GM12878 (cell line): Measurements from ENCODE around the gene DAAM1. TPM values are rescaled to one million over a fixed set of nuclear protein-coding genes. Genes with fewer than 3 reads are reported as not detected.
A peak's percentile ranks its signal among the peaks of the same experiment; 100 is the strongest.

Experiments used
- ATAC-seq: fragments of 200-7000 bp; cut with Tn5 transposase; 3 replicates; pipeline ENCODE4 v1.9.1; 2020; ENCODE audit warnings: mild to moderate bottlenecking, moderate library complexity
- BruUV-seq: library from RNA; stranded (reverse); fragments of 400-500 nt; replicated peaks from 2 replicates; lab custom pipeline; 2021; lab: Mats Ljungman, UMichigan
- CTCF ChIA-PET: fragments of 300-600 bp; sonication (Branson Sonifier 250); formaldehyde crosslinking; extraction: SDS; loops from one replicate; lab custom pipeline; 2021; ENCODE audit warnings: inconsistent platforms; lab: Yijun Ruan, JAX
- POLR2A ChIA-PET: fragments of 350-600 bp; formaldehyde crosslinking; extraction: SDS; loops from one replicate; lab custom pipeline; 2021; ENCODE audit warnings: inconsistent platforms; lab: Charles Lee
- RAD21 ChIA-PET: fragments of 300-600 bp; sonication (Branson Sonifier 250); formaldehyde crosslinking; loops from one replicate; lab custom pipeline; 2023; ENCODE audit warnings: antibody characterized with exemption; ENCODE audit not compliant: unreplicated experiment; lab: Charles Lee
- SMC1A ChIA-PET: fragments of 300-600 bp; sonication (Branson Sonifier 250); formaldehyde crosslinking; loops from one replicate; lab custom pipeline; 2023; ENCODE audit not compliant: unreplicated experiment, uncharacterized antibody; lab: Charles Lee
- DNase-seq: peaks from one replicate; pipeline ENCODE4 v3.0.0-alpha.2; 2011; ENCODE audit warnings: low read depth, low spot score
- FAIRE-seq: peaks from 3 replicates; lab custom pipeline; 2011; peaks lifted over from hg19 to GRCh38; lab: Jason Lieb, UNC
- H2AFZ ChIP-seq: 2 replicates; pipeline ENCODE4 v1.6.0; 2011; ENCODE audit warnings: low read depth, low read length, control low read depth; ENCODE audit not compliant: control insufficient read depth
- H3K27ac ChIP-seq: 2 replicates; pipeline ENCODE4 v1.5.1; 2011; ENCODE audit warnings: control low read depth; ENCODE audit not compliant: control insufficient read depth, insufficient read depth
- H3K27me3 ChIP-seq, 2 experiments: replicated peaks in 1 of 2; 2 replicates each; pipeline versions ENCODE4 v1.6.0 to v1.6.1; 2011; ENCODE audit warnings: low read length in 1 of 2; ENCODE audit not compliant: control insufficient read depth in 2 of 2, insufficient read depth in 2 of 2
- H3K36me3 ChIP-seq, 2 experiments: 2 replicates each; pipeline ENCODE4 v1.5.1; 2011; ENCODE audit warnings: low read length in 1 of 2; ENCODE audit not compliant: control insufficient read depth in 2 of 2, insufficient read depth in 2 of 2
- H3K4me1 ChIP-seq: 2 replicates; pipeline ENCODE4 v1.6.1; 2011; ENCODE audit warnings: mild to moderate bottlenecking, low read length, moderate library complexity, mixed read lengths; ENCODE audit not compliant: control insufficient read depth, insufficient read depth
- H3K4me2 ChIP-seq: 2 replicates; pipeline ENCODE4 v1.6.0; 2011; ENCODE audit warnings: control low read depth; ENCODE audit not compliant: control insufficient read depth, insufficient read depth
- H3K4me3 ChIP-seq: fragments of 200-600 bp; sonication (generic); 2 replicates; pipeline ENCODE4 v1.5.1; 2016
- H3K79me2 ChIP-seq: 2 replicates; pipeline ENCODE4 v1.6.0; 2011; ENCODE audit warnings: low read length; ENCODE audit not compliant: control insufficient read depth, insufficient read depth
- H3K9ac ChIP-seq: 2 replicates; pipeline ENCODE4 v1.8.0; 2011; ENCODE audit warnings: low read length, control low read depth, mixed read lengths; ENCODE audit not compliant: control insufficient read depth, insufficient read depth
- H3K9me3 ChIP-seq: replicated peaks from 3 replicates; pipeline ENCODE4 v1.5.1; 2011; ENCODE audit warnings: mild to moderate bottlenecking, low read length; ENCODE audit not compliant: control insufficient read depth, insufficient read depth
- H4K20me1 ChIP-seq: 2 replicates; pipeline ENCODE4 v1.6.0; 2011; ENCODE audit not compliant: control insufficient read depth, insufficient read depth
- MLLT1 ChIP-seq: fragments of 450-650 bp; IDR thresholded peaks from 2 replicates; pipeline ENCODE4 v1.6.1; 2016; ENCODE audit warnings: mild to moderate bottlenecking
- NR2C2 ChIP-seq: IDR thresholded peaks from 2 replicates; pipeline ENCODE4 v1.6.1; 2011; ENCODE audit warnings: borderline replicate concordance, low read depth; ENCODE audit not compliant: control insufficient read depth, insufficient read length
- WGBS: methylation state at CpG from one replicate; pipeline ENCODE4 v1.1.6; 2016; ENCODE audit warnings: low lambda C conversion rate; ENCODE audit not compliant: insufficient replicate concordance, insufficient coverage; ENCODE audit errors: missing lambda C conversion rate; 5-methylcytosine and 5-hydroxymethylcytosine counted together
- in situ Hi-C: fragments of 300-500 bp; cut with MboI; formaldehyde crosslinking; loops from 9 replicates; pipeline ENCODE4 v1.14.3; 2018; ENCODE audit warnings: mixed read lengths
- intact Hi-C: fragments of 100-400 bp; cut with micrococcal nuclease; formaldehyde crosslinking; loops from one replicate; pipeline ENCODE4 v1.14.2; 2022; ENCODE audit not compliant: unreplicated experiment
- polyA plus RNA-seq, 11 experiments: library from polyadenylated mRNA; depleted of rRNA in 4 of 11; unstranded in 6 of 11; stranded (reverse) in 5 of 11; fragments of >200 nt; fragmentation: Nextera tagmentation in 4 of 11; fragmentation: Illumina TruSeq in 1 of 11; extraction: Ambion mirVana in 4 of 11; extraction: Trizol in 1 of 11; gene quantifications; 1 replicate in 1 of 11; 2 replicates in 10 of 11; pipeline versions ENCODE4 v1.2.1 to v1.2.3, GENCODE V29; 2011 to 2016; ENCODE audit warnings: inconsistent platforms in 2 of 11, missing spikeins in 2 of 11, low read depth in 1 of 11
- total RNA-seq, 4 experiments: library from RNA; depleted of rRNA in 3 of 4; stranded (reverse); fragments of >200 nt in 3 of 4; fragmentation: Illumina TruSeq in 1 of 4; extraction: Trizol in 1 of 4; gene quantifications; 2 replicates each; pipeline versions ENCODE4 v1.2.1 to v1.2.3, GENCODE V29; 2013 to 2021
- TF ChIP-seq, protein P1 (sequence below), 3 experiments: IDR thresholded peaks in 2 of 3; conservative IDR thresholded peaks in 1 of 3; 2 replicates each; pipeline ENCODE4 v1.5.1; 2011; ENCODE audit warnings: low read depth in 3 of 3, low read length in 3 of 3, mild to moderate bottlenecking in 3 of 3, control low read depth in 2 of 3, moderate library complexity in 2 of 3, inconsistent platforms in 1 of 3, mixed read lengths in 1 of 3; ENCODE audit not compliant: control insufficient read depth in 2 of 3, insufficient read depth in 1 of 3; ENCODE audit errors: extremely low read depth in 1 of 3

Gene DAAM1
- total and polyA plus RNA-seq, 10 of the 15 experiments (the other 5 are each of a cell fraction or from before 2014, with no cell fraction given): 13.8 to 32.4 (median 24.2) TPM

- no peak for TF ChIP-seq NR2C2
Observed at GRCh38 chr14:59277659-59278058, 89.2 kb downstream of the DAAM1 start (continued).

DNA sequence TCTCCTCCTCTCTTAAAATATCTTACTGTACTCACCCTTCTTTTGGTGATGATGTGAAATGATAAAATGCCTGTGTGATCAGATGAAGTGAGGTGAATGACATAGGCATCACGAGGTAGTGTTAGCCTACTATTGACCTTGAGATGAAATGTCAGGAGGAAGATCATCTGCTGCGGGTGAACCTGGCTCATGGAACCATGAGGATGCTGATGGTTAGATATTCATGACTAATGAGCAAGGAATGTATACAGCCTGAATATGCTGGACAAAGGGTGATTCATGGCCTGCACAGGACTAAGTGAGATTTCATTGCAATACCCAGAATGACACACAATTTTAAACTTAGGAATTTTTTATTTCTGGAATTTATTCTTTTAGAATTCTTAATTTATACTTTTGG lies 89.6 kb downstream of the DAAM1 start:
- no peaks in the 10 kb centered on the region; the same call in 1 of the 2 replicates for H4K20me1 ChIP-seq
- ChIA-PET SMC1A (interaction anchor here (0.9 to 5.2 kb wide), 3 partner anchors 13 to 37 kb away, joined by 3 to 81 read pairs (median 3); no protein-coding TSS in a partner anchor), CTCF (interaction anchor here (1.0 to 4.9 kb wide), 3 partner anchors 8 to 87 kb away, joined by 3 to 25 read pairs (median 4); no protein-coding TSS in a partner anchor), RAD21 (interaction anchor here (4.2 kb wide), 1 partner anchor 37 kb away, joined by 18 read pairs; no protein-coding TSS in a partner anchor), POLR2A (no interaction called here)
- no peak overlapping the region for H3K9ac ChIP-seq
- peaks cover 21% of the 10 kb centered on the region for H3K4me1 ChIP-seq
- H3K27ac ChIP-seq: no peak overlapping the region
- no peaks in the 10 kb centered on the region for H3K79me2 ChIP-seq
- WGBS: 96% methylated on average over 2 of the region's 2 CpGs
- H3K4me3 ChIP-seq: no peak overlapping the region
- TF ChIP-seq, protein P1, sequence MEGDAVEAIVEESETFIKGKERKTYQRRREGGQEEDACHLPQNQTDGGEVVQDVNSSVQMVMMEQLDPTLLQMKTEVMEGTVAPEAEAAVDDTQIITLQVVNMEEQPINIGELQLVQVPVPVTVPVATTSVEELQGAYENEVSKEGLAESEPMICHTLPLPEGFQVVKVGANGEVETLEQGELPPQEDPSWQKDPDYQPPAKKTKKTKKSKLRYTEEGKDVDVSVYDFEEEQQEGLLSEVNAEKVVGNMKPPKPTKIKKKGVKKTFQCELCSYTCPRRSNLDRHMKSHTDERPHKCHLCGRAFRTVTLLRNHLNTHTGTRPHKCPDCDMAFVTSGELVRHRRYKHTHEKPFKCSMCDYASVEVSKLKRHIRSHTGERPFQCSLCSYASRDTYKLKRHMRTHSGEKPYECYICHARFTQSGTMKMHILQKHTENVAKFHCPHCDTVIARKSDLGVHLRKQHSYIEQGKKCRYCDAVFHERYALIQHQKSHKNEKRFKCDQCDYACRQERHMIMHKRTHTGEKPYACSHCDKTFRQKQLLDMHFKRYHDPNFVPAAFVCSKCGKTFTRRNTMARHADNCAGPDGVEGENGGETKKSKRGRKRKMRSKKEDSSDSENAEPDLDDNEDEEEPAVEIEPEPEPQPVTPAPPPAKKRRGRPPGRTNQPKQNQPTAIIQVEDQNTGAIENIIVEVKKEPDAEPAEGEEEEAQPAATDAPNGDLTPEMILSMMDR (IDR thresholded peaks at IDR 0.05 in 2 of 3, conservative IDR thresholded peaks at IDR 0.05 in 1 of 3; ENCODE audit: control insufficient read depth in 2 of 3, extremely low read depth in 1 of 3, insufficient read depth in 1 of 3, low read depth in 3 of 3, low read length in 3 of 3): no peak
- no peak for TF ChIP-seq MLLT1
- H3K36me3 ChIP-seq: no peaks in the 10 kb centered on the region
- no peak for DNase-seq
- BruUV-seq: no TSS peak
- ATAC-seq: no peak
- intact Hi-C loops (no loop called here), in situ Hi-C loops (no loop called here)
- H3K9me3 ChIP-seq: no peaks in the 10 kb centered on the region
- H3K4me2 ChIP-seq: no peak overlapping the region
- no peaks in the 10 kb centered on the region for H3K27me3 ChIP-seq
- H2AFZ ChIP-seq: no peak overlapping the region
- peak; percentile 7 for FAIRE-seq
